Measurements from ENCODE around the gene KIF12.
"Not testable (repeated sequence)": the region's sequence is repeated elsewhere in the genome, so short reads cannot be mapped to it uniquely, and the experiment has no call there.

Gene KIF12

DNA sequence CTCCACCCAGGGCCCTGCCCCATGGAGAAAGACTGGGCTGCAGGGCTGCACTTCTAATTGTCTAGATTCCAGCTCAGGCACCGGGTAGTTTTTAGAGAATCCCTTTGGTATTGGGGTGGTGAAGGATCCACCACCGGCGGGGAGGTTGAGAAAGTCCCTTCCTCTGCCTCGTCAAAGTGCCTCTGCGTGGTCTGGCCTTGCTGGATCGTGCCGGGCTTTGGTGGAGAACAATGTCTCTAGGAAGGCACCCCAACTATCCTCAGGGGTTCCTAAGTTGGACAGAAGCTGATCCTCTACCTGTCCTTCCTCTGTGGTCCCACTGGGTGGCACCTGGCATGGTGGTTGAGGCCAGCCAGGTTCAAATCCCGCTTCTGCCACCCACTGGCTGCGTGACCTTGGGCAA lies 13.7 kb downstream of the KIF12 start:
- no peak for TF ChIP-seq Cebpa-rat (IDR thresholded peaks at IDR 0.05)
- Histone ChIP-seq H3K9ac (no peak overlapping the region), H3K36me3 (peaks cover 10% of the 10 kb centered on the region; the same call in 1 of the 2 replicates), H3K4me2 (no peak overlapping the region), H3K9me3 (no peaks in the 10 kb centered on the region), H3K4me1 (peaks cover 24% of the 10 kb centered on the region), H3K4me3 (no peak overlapping the region), H4K20me1 (no peaks in the 10 kb centered on the region), H3K27me3 (no peaks in the 10 kb centered on the region), H3K27ac (no peak overlapping the region)

DNA sequence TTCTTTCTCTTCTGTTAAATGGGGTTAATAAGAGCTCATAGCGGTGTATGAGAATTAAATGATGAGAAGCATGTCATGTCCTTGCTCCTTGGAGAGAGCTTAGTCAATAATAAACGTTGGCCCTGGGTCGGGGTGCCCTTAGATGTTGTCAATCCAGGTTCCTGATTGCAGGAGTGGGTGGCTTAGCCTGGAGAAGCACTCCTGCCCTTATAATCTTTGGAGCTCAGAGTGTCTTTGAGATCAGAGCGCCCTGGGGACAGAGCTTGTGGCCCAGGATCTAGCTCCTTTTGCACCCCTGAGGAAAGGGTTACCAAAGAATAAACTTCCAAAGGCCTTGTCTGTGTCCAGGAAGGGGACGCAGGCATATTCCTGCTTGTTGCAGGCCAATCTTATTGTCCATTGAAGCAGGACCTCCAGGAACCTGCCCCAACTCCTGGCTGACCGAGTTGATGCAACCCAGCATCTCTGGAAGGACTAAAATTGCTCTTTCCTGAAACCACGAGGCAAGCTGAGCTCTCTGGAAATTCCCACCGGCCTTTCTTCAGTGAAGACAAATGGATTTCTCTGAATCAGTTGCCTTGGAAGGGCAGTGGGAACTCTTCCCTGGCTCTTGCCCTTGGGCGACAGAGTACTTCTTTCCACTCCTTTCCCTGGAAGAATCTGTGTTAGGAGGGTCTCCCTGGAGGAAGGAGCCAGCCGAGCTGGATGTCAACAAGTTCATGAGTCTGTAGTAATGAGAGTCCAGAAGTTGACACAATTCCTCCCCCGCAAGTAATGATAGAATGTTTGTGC lies 14.6 kb downstream of the KIF12 start:
- no peak for TF ChIP-seq Cebpa-rat (IDR thresholded peaks at IDR 0.05)
- no peak overlapping the region for H3K4me3 ChIP-seq

DNA sequence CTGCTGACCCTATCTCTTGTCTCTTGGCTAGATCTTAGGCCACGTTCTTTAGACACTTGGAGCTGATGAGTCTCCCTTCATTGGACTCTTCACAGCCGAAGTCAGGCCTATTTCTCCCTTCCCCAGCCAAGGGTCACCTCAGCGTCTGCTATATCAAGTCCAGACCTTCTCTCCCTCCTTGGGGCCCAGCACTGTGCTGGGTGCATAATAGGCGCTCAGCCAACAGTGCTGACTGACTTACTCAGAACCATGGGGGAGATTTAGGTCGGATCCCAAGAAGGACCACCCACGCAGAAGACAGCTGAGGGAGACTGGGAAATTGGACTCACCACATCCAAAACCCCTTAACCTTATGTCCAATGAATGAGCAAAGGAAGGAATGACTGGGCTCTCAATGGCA lies 15.4 kb downstream of the KIF12 start:
- Histone ChIP-seq H3K4me1 (peaks cover 27% of the 10 kb centered on the region), H3K27ac (no peak overlapping the region), H3K4me2 (no peak overlapping the region), H3K36me3 (no peaks in the 10 kb centered on the region), H3K9me3 (no peaks in the 10 kb centered on the region), H4K20me1 (no peaks in the 10 kb centered on the region), H3K27me3 (no peaks in the 10 kb centered on the region), H3K4me3 (no peak overlapping the region), H3K9ac (no peak overlapping the region)
- no peak for TF ChIP-seq Cebpa-rat (IDR thresholded peaks at IDR 0.05)

More for the DNA sequence above, 14.6 kb downstream of the KIF12 start:
- Histone ChIP-seq H3K4me2 (no peak overlapping the region), H3K4me1 (peaks cover 24% of the 10 kb centered on the region), H3K27me3 (no peaks in the 10 kb centered on the region), H3K9ac (no peak overlapping the region), H3K36me3 (0 out of 2 replicates have a peak, but pooled peaks cover 1% of the 10 kb centered on the region), H3K27ac (no peak overlapping the region), H3K9me3 (no peaks in the 10 kb centered on the region), H4K20me1 (no peaks in the 10 kb centered on the region)

DNA sequence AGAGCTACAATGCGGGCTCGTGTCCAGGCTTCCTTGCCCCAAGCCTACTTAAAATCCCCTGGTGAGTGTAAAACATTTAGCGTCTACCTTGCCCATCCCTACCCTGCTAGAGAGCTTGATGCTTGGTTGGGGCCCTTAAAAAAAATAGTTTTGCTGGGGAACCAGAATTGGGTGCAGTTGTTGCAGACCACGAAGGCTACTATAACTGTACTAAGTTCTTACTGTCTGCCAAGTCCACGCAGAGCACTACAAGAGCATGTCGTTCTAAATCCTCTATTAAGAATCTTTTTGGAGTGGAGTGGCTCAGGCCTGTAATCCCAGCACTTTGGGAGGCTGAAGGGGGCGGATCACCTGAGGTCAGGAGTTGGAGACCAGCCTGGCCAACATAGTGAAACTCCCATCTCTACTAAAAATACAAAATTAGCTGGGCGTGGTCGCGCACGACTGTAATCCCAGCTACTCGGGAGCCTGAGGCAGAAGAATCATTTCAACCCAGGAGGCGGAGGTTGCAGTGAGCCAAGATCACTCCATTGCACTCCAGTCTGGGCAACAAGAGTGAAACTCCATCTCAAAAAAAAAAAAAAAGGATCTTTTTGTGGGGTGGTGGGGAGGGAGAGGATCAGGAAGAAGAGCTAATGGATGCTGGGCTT lies 16.2 kb downstream of the KIF12 start:
- H3K9ac ChIP-seq, H3K27ac ChIP-seq, H3K27me3 ChIP-seq, H4K20me1 ChIP-seq, H3K4me3 ChIP-seq, H3K9me3 ChIP-seq, H3K36me3 ChIP-seq: not testable (repeated sequence)
- peaks cover 34% of the 10 kb centered on the region for H3K4me1 ChIP-seq
- H3K4me2 ChIP-seq: peak overlapping the region; percentile 33

DNA sequence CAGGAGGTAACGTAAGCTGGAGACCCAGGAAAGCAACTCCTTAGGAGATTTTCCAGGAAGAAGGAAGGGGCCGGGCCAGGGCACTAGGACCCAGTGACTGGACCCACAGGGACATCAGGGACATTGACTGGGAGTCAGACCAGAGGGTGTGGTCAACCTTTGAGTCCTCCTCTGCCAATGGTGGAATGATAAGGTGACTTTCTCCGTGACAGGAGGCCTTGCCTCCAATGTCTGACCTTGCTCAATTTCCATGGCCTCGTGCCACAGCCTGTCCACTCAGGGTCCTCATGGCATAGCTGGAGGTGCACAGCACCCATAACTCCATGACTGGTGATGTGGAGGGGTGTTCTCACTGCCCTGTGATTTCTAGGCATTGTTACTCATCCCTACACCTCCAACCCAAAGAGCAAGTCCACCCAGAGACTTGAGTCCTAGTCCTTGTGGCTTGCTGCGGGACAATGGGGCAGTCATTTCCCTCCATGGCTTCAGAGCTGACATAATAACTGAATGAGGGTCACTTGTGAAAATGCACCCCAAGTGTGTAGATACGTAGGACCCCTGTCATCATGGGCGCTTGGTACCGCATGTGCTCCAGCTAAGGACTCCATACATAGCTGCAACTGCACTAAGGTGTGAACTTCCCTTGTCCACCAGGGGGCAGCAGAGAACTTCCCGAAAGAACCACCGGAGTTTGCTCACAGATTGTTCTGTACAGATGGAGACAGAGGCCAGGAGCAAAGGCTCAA lies 16.9 kb downstream of the KIF12 start:
- Histone ChIP-seq H3K9ac (no peak overlapping the region), H3K27ac (no peak overlapping the region), H3K36me3 (no peaks in the 10 kb centered on the region), H3K4me3 (no peak overlapping the region), H4K20me1 (no peaks in the 10 kb centered on the region), H3K4me1 (peaks cover 41% of the 10 kb centered on the region), H3K9me3 (no peaks in the 10 kb centered on the region), H3K4me2 (peak overlapping the region; percentile 33), H3K27me3 (no peaks in the 10 kb centered on the region)
- TF ChIP-seq Cebpa-rat (IDR thresholded peaks at IDR 0.05): no peak

DNA sequence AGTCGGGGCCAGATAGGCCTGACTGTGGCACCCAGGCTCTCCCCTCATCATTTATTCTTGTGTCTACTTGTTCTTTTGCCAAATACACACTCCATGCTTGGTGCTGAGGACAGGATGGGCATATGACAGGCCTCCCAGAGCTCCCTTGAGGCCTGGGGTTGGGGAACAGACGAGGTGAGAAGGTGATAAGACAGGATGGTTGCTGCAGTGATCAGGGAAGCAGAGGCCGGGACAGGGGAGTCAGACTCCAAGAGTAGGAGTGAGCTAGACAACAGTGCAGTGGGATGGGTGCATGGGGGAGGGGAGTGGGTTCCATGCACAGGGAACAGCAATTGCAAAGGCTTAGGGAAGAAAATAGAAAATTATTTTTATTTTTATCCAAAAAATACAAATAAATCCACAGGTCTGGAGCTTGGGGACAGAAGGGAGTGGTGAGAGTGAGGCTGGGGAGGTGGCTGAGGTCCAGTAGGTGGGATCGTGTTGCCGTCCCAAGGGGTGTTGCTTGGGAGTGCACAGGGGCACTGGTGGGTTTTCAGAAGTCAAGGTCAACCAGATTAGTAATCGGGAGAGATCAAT lies 17.6 kb downstream of the KIF12 start:
- no peaks in the 10 kb centered on the region for H3K9me3 ChIP-seq
- no peak overlapping the region for H3K4me2 ChIP-seq
- peak overlapping the region; percentile 44 for H3K27ac ChIP-seq
- no peaks in the 10 kb centered on the region for H3K27me3 ChIP-seq
- no peak for TF ChIP-seq Cebpa-rat (IDR thresholded peaks at IDR 0.05)
- no peaks in the 10 kb centered on the region for H4K20me1 ChIP-seq
- H3K9ac ChIP-seq: no peak overlapping the region
- no peak overlapping the region for H3K4me3 ChIP-seq
- H3K36me3 ChIP-seq: no peaks in the 10 kb centered on the region
- H3K4me1 ChIP-seq: peaks cover 48% of the 10 kb centered on the region

DNA sequence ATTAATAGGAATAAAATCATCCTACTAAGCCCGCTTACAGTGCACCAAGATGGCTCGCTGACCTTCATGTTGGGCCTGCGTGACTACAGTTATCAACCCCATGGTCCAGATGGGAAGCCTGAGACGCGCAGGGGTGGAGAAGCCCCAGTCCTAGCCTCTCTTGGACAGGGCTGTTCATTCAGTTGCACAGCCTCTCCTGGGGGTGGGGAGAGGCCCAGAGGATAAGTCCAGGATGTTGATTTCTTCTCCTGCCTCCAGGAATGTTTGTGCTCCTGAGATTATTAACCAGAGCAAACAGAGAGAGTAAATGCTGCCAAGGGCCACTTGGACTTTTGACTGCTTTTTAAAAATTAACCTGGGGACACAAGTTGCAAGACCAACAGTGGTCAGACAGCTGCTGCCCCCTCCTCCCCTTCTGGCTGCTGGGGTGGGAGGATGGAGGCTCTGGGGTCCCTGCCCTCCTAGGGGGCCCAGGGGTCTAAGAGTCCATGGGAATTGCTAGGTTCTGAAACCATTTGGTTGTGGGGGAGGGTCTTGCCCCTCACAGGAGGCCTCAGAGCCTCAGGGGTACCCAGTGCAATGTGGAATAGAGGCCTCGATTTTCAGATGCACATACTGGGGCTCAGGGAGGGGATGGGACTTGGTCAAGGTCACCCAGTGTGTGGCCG lies 18.2 kb downstream of the KIF12 start:
- Histone ChIP-seq H3K4me1 (peaks cover 54% of the 10 kb centered on the region), H3K4me2 (no peak overlapping the region), H3K27me3 (no peaks in the 10 kb centered on the region), H3K9ac (no peak overlapping the region), H3K36me3 (no peaks in the 10 kb centered on the region), H4K20me1 (no peaks in the 10 kb centered on the region), H3K27ac (peak overlapping the region; percentile 44), H3K9me3 (no peaks in the 10 kb centered on the region), H3K4me3 (no peak overlapping the region)
- no peak for TF ChIP-seq Cebpa-rat (IDR thresholded peaks at IDR 0.05)

DNA sequence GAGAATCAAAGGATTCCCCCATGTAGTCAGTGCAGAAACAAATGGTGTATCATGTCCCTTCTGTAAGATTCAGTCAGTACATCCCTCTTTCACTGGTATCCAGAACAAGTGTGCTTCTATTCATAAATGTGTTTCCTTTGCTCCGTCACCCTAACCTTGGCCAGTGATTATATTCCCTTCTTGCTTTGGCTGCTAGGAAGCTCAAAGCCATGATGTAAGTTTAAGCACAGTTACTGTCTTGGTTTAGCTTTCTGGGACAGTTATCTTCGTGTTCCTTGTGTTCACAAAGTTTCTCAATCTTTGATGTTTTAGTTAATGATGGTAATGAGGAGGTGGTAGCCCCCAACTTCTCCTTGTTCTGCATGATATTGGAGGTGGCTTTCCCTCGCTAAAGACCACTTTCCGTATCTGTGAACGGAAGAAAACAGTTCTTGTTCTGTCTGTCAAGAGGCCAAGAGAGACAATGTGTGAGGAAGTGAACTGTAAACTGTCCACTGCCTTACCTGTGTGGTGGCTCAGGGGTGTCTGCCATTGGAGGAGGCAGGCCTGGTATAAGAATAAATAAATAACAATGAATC lies 18.8 kb downstream of the KIF12 start:
- Histone ChIP-seq H4K20me1 (no peaks in the 10 kb centered on the region), H3K4me2 (no peak overlapping the region), H3K9ac (no peak overlapping the region), H3K4me3 (no peak overlapping the region), H3K27me3 (no peaks in the 10 kb centered on the region), H3K27ac (no peak overlapping the region), H3K4me1 (peaks cover 57% of the 10 kb centered on the region), H3K9me3 (no peaks in the 10 kb centered on the region), H3K36me3 (no peaks in the 10 kb centered on the region)
- no peak for TF ChIP-seq Cebpa-rat (IDR thresholded peaks at IDR 0.05)

DNA sequence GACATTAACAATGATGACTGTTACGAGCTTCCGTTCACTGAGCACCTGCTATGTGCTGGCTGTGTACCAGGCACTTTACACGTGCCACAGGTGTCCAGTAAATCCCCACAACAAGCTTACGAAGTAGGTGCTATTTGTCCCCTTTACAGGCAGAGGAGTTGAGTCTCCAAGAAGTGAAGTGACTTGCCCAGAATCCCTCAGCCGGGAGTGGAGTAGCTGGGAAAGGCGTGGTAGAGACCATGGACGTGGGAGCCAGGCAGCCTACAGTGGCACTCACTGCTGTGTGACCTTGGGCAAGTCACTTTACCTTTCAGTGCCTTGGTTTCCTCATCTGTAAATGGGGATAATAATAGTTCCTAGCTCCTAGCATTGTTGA lies 20.3 kb downstream of the KIF12 start:
- H3K9ac ChIP-seq: no peak overlapping the region
- no peaks in the 10 kb centered on the region for H3K27me3 ChIP-seq
- no peak overlapping the region for H3K4me3 ChIP-seq
- no peak for TF ChIP-seq Cebpa-rat (IDR thresholded peaks at IDR 0.05)
- H3K27ac ChIP-seq: peak overlapping the region; percentile 58; the same call in 1 of the 2 replicates
- H3K4me2 ChIP-seq: peak overlapping the region; percentile 40
- H3K9me3 ChIP-seq: no peaks in the 10 kb centered on the region
- H3K4me1 ChIP-seq: peaks cover 57% of the 10 kb centered on the region
- no peaks in the 10 kb centered on the region for H4K20me1 ChIP-seq
- no peaks in the 10 kb centered on the region for H3K36me3 ChIP-seq
